Measurements from ENCODE around the gene USP9X. TPM values are rescaled to one million over a fixed set of nuclear protein-coding genes. Genes with fewer than 3 reads are reported as not detected.
"Not testable (repeated sequence)": the region's sequence is repeated elsewhere in the genome, so short reads cannot be mapped to it uniquely, and the experiment has no call there.

USP9X gene
- total RNA-seq, 1 donor from 2014 or later: 53.2 TPM

- peak; percentile 10 for DNase-seq (ENCODE audit: low read depth)
- FAIRE-seq: no peak
- Histone ChIP-seq H3K4me3 (ENCODE audit: low read depth, low read length) (no peak overlapping the region), H3K27me3 (ENCODE audit: control insufficient read depth, insufficient read depth, low read length) (no peaks in the 10 kb centered on the region), H3K36me3 (ENCODE audit: control insufficient read depth, insufficient read depth, low read length) (no peaks in the 10 kb centered on the region)
- TF ChIP-seq CTCF (IDR thresholded peaks at IDR 0.05; ENCODE audit: insufficient read depth, low read length, severe bottlenecking): no peak
Measured at GRCh38 chrX:41108007-41108406, 22.8 kb downstream of the USP9X start.

DNA sequence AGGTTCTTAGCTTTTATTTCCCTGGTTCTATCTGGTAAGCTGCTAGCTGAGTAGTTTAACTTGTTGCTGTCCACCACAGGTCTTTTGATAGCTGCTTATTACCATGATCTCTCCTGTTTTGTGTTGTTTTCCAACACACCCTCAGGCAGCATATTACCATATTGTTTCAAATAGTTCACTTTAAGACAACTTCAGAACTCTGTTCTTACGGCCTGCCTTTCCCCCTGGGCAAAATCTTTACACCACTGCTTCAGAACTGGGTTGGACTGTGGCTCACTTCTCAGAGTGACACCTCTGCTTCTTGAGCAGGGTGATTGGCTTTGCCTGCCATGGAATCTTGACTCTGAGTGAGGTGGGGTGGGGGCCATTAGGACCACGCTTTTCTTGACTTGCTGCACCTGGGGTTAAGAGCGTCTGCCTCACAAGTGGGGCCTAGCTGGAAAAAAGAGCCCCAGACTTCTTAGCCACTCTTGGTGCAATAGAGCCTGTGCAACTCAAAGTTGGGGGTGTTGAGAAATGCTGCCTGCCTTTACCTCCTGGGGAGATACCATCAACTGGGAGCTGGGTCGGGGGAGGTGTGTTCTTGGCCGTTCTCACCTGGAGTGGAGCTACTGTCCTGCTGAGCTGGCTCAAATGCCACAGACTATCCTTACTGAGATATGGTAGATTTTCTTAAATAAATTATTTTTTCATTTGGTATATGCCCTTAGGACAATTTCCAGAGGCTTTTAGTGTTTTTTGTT, 23.4 kb downstream of the USP9X start:
- no peaks in the 10 kb centered on the region for H3K27me3 ChIP-seq (ENCODE audit: control insufficient read depth, insufficient read depth, low read length)
- no peak overlapping the region for H3K4me3 ChIP-seq (ENCODE audit: low read depth, low read length)
- H3K36me3 ChIP-seq (ENCODE audit: control insufficient read depth, insufficient read depth, low read length): no peaks in the 10 kb centered on the region
- DNase-seq (ENCODE audit: low read depth): no peak
- no peak for FAIRE-seq
- no peak for TF ChIP-seq CTCF (IDR thresholded peaks at IDR 0.05; ENCODE audit: insufficient read depth, low read length, severe bottlenecking)

GRCh38 chrX:41110801-41111625, 25.8 kb downstream of the USP9X start:
- FAIRE-seq (no peak), DNase-seq (ENCODE audit: low read depth) (no peak)
- H3K4me3 ChIP-seq (ENCODE audit: low read depth, low read length): no peak overlapping the region
- no peaks in the 10 kb centered on the region for H3K27me3 ChIP-seq (ENCODE audit: control insufficient read depth, insufficient read depth, low read length)
- no peak for TF ChIP-seq CTCF (IDR thresholded peaks at IDR 0.05; ENCODE audit: insufficient read depth, low read length, severe bottlenecking)
- no peaks in the 10 kb centered on the region for H3K36me3 ChIP-seq (ENCODE audit: control insufficient read depth, insufficient read depth, low read length)

- H3K36me3 ChIP-seq (ENCODE audit: control insufficient read depth, insufficient read depth, low read length); FAIRE-seq; DNase-seq (ENCODE audit: low read depth); H3K27me3 ChIP-seq (ENCODE audit: control insufficient read depth, insufficient read depth, low read length); H3K4me3 ChIP-seq (ENCODE audit: low read depth, low read length): not testable (repeated sequence)
- peak; percentile 39 for TF ChIP-seq CTCF (IDR thresholded peaks at IDR 0.05; ENCODE audit: insufficient read depth, low read length, severe bottlenecking)
Measured at GRCh38 chrX:41115104-41115425, 29.8 kb downstream of the USP9X start.

GRCh38 chrX:41116948-41117347, 31.7 kb downstream of the USP9X start:
- Histone ChIP-seq H3K4me3 (ENCODE audit: low read depth, low read length) (no peak overlapping the region), H3K36me3 (ENCODE audit: control insufficient read depth, insufficient read depth, low read length) (no peaks in the 10 kb centered on the region), H3K27me3 (ENCODE audit: control insufficient read depth, insufficient read depth, low read length) (no peaks in the 10 kb centered on the region)
- FAIRE-seq (no peak), DNase-seq (ENCODE audit: low read depth) (peak; percentile 21)
- no peak for TF ChIP-seq CTCF (IDR thresholded peaks at IDR 0.05; ENCODE audit: insufficient read depth, low read length, severe bottlenecking)
